HG02938 (cell line): ENCODE results near the gene GARRE1.
"Not testable (repeated sequence)": the region's sequence is repeated elsewhere in the genome, so short reads cannot be mapped to it uniquely, and the experiment has no call there.

Experiments used
- ATAC-seq: cut with Tn5 transposase; IDR thresholded peaks from one replicate; pipeline ENCODE4 v1.9.1; 2021; ENCODE audit warnings: mild to moderate bottlenecking, moderate library complexity; ENCODE audit not compliant: unreplicated experiment

The GARRE1 gene

GRCh38 chr19:34254046-34254697 is at the start of gene GARRE1:
GARRE1 (plus strand) TSS chr19:34254554; CDS start chr19:34300474, 45,920 bp downstream.
- ATAC-seq: peak; percentile 79

GRCh38 chr19:34205324-34205723 is 49.0 kb upstream of the GARRE1 start:
- ATAC-seq: not testable (repeated sequence)

GRCh38 chr19:34208291-34208884 is 46.0 kb upstream of the GARRE1 start:
- ATAC-seq: no peak

- ATAC-seq: no peak
Measured at GRCh38 chr19:34209726-34210125, 44.6 kb upstream of the GARRE1 start.

- no peak for ATAC-seq
Measured at GRCh38 chr19:34213283-34213682, 41.1 kb upstream of the GARRE1 start.

GRCh38 chr19:34214040-34214439 is 40.3 kb upstream of the GARRE1 start:
- no peak for ATAC-seq

- no peak for ATAC-seq
Measured at GRCh38 chr19:34215006-34215665, 39.2 kb upstream of the GARRE1 start.

GRCh38 chr19:34215666-34216038 is 38.7 kb upstream of the GARRE1 start:
- ATAC-seq: no peak

- ATAC-seq: not testable (repeated sequence)
Measured at GRCh38 chr19:34216745-34217219, 37.6 kb upstream of the GARRE1 start.

- ATAC-seq: peak; percentile 62
Measured at GRCh38 chr19:34217952-34218817, 36.2 kb upstream of the GARRE1 start.

- ATAC-seq: no peak
Measured at GRCh38 chr19:34218818-34219164, 35.6 kb upstream of the GARRE1 start.

GRCh38 chr19:34220472-34221063 is 33.8 kb upstream of the GARRE1 start:
- ATAC-seq: no peak

GRCh38 chr19:34222386-34222785 is 32.0 kb upstream of the GARRE1 start:
- no peak for ATAC-seq

GRCh38 chr19:34224996-34225658 is 29.2 kb upstream of the GARRE1 start:
- ATAC-seq: no peak

- no peak for ATAC-seq
Measured at GRCh38 chr19:34225659-34226015, 28.7 kb upstream of the GARRE1 start.

GRCh38 chr19:34226036-34226435 is 28.3 kb upstream of the GARRE1 start:
- no peak for ATAC-seq

GRCh38 chr19:34228347-34228746 is 26.0 kb upstream of the GARRE1 start:
- no peak for ATAC-seq

GRCh38 chr19:34228762-34229161 is 25.6 kb upstream of the GARRE1 start:
- no peak for ATAC-seq

- no peak for ATAC-seq
Measured at GRCh38 chr19:34229721-34230120, 24.6 kb upstream of the GARRE1 start.

GRCh38 chr19:34230820-34231219 is 23.5 kb upstream of the GARRE1 start:
- ATAC-seq: no peak
